Skeletal muscle satellite cell (primary cell): ENCODE data around the gene NT5DC1.

Source experiments
- H3K27me3 ChIP-seq: 2 replicates; pipeline ENCODE4 v1.7.0; 2013; ENCODE audit warnings: low read length; ENCODE audit not compliant: control insufficient read depth, insufficient read depth
- H3K36me3 ChIP-seq: 2 replicates; pipeline ENCODE4 v1.7.0; 2013; ENCODE audit warnings: mild to moderate bottlenecking, control low read depth, low read length; ENCODE audit not compliant: insufficient read depth
- H3K4me1 ChIP-seq: 2 replicates; pipeline ENCODE4 v1.7.0; 2013; ENCODE audit warnings: low read length; ENCODE audit not compliant: control insufficient read depth, insufficient read depth
- H3K4me2 ChIP-seq: 2 replicates; pipeline ENCODE4 v1.7.0; 2013; ENCODE audit warnings: mild to moderate bottlenecking, low read length
- H3K4me3 ChIP-seq: 2 replicates; pipeline ENCODE4 v1.7.0; 2013; ENCODE audit warnings: low read length
- H3K9ac ChIP-seq: 2 replicates; pipeline ENCODE4 v1.7.0; 2013; ENCODE audit warnings: mild to moderate bottlenecking, low read depth, low read length, moderate library complexity
- H3K9me3 ChIP-seq: replicated peaks from 2 replicates; pipeline ENCODE4 v1.7.0; 2013; ENCODE audit warnings: mild to moderate bottlenecking, control low read depth, low read length

Gene NT5DC1

DNA sequence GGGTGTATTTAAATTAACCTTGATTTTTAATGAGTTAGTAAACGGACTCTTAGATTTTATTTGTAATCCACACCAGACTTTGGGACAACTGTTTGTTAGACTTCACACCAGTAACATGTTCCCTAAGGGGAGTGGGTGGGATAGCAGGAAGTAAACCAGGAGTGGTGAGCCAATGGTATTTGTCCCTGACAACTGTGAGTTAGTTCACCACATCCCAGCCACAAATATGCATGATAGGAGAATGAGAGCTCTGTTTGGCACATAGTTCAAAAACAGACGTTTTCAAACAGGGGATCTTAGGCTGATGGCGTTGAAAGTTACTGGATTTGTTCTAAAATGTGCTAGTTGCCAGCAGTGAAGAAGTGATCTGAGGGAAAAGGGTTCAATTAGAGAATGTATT, 44.0 kb downstream of the NT5DC1 start:
- H3K9me3 ChIP-seq: no peaks in the 10 kb centered on the region
- no peaks in the 10 kb centered on the region for H3K36me3 ChIP-seq
- peak overlapping the region; percentile 53 for H3K4me2 ChIP-seq
- peak overlapping the region; percentile 30 for H3K9ac ChIP-seq
- H3K4me1 ChIP-seq: peaks cover 6% of the 10 kb centered on the region
- no peak overlapping the region for H3K4me3 ChIP-seq
- no peaks in the 10 kb centered on the region for H3K27me3 ChIP-seq

DNA sequence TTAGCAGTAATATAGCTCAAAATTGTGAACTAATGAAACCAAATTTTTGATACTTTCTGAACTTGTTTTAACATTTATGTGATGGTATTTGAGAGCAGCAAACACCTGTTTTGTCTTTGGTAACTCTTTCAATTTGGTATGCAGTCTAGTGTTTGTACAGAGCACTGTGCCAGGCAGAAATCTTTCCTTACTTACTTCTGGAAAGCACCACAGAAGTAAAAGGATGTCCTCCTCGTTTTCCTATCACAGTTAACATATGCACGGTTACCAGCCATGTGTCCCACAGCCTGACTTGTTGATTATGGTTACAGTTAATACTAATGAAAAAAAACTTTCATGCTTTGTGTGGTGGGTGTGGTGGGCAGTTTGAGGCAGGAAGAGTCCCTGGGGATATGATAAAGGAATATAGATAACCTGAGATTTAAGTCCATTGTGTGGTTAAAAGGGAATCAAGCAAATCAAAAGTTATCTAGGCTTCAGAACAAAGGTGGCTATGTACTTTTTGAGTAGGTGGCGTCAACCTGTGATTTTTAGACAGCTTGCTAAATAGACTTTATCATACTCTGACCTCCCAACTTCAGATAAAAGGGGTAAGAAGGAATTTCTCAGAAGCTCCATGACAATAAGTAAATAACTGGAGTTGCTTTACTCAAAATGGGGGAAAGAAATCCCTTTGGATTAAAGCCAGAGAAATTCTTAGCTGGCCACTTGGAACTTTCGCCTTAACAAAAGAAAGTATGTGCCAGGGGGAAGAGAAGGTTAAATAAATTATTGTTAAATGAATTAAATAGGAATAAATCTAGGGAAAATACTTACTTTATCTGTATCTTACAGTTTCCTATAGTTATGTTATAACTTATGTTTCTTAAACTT, 45.4 kb downstream of the NT5DC1 start:
- H3K4me1 ChIP-seq: peaks cover 6% of the 10 kb centered on the region
- no peak overlapping the region for H3K9ac ChIP-seq
- H3K9me3 ChIP-seq: no peaks in the 10 kb centered on the region
- no peak overlapping the region for H3K4me3 ChIP-seq
- H3K27me3 ChIP-seq: no peaks in the 10 kb centered on the region
- H3K36me3 ChIP-seq: no peaks in the 10 kb centered on the region
- no peak overlapping the region for H3K4me2 ChIP-seq

DNA sequence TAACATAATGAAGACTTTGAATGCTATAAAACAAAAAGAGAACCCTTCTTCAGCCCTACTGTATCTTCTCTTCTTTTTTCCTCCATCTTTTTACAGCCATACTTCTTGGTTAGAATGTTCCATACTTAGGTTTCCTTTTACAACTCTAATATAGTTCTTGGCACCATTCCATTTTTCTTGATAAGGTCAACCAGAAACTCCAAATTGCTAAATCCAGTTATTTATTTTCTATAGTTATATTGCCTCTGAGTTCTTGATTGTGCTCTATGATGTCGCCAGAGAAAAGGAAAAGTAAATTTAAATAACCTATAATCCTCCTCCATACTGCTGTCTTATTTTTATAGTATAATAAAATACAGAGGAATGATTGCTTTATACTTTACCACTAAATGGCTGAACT, 52.0 kb downstream of the NT5DC1 start:
- Histone ChIP-seq H3K4me2 (no peak overlapping the region), H3K9me3 (no peaks in the 10 kb centered on the region), H3K36me3 (no peaks in the 10 kb centered on the region), H3K9ac (no peak overlapping the region), H3K4me3 (no peak overlapping the region), H3K27me3 (no peaks in the 10 kb centered on the region), H3K4me1 (no peaks in the 10 kb centered on the region)

- no peaks in the 10 kb centered on the region for H3K9me3 ChIP-seq
- no peak overlapping the region for H3K9ac ChIP-seq
- H3K4me3 ChIP-seq: no peak overlapping the region
- no peak overlapping the region for H3K4me2 ChIP-seq
- H3K4me1 ChIP-seq: peaks cover 6% of the 10 kb centered on the region
- no peaks in the 10 kb centered on the region for H3K27me3 ChIP-seq
- H3K36me3 ChIP-seq: no peaks in the 10 kb centered on the region
Observed at GRCh38 chr6:116154887-116155286, 54.2 kb downstream of the NT5DC1 start.

DNA sequence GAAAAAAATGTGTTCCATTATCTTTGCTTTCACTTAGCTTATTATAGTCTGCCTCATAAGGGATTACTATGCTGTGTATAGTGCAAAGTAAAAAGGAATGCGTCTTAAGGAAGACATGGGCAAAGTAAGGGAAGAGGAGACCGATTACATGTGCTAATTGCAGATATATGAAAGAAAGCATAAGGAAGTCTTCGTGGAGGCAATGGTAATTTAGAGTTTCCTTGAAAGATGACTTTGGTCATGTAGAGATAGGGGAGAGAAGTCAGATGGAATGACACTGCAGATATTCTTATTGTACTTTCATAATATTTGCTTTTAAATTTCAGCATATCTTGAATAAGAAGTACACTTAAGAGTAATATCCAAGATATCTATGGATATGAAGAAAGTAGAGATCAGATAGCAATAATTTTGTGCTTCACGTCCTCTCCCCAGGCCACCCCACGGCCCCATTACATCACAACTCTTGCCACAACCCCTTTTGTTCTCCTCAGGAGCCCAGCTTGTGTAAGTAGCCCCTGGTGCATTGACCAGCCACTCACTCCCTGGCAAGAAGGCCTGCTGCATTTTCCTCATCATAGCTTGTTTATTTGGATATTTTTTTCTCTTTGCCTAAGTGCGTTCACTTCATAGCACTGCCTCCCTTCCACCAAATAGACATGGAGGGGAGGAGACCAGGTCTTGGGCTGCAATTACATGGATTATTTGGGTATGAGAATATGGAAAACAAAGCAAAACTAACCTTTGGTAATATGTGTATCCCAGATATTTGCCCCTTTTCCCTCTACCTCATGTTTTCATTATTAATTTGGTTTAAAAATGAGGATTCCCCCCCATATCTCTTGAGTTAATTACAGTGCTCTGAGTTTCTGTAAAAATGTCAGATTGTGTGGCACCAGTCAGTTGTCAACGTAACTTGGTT, 56.0 kb downstream of the NT5DC1 start:
- no peaks in the 10 kb centered on the region for H3K36me3 ChIP-seq
- peaks cover 6% of the 10 kb centered on the region for H3K4me1 ChIP-seq
- H3K9ac ChIP-seq: no peak overlapping the region
- no peaks in the 10 kb centered on the region for H3K9me3 ChIP-seq
- H3K4me3 ChIP-seq: no peak overlapping the region
- no peaks in the 10 kb centered on the region for H3K27me3 ChIP-seq
- no peak overlapping the region for H3K4me2 ChIP-seq

- Histone ChIP-seq H3K4me1 (peaks cover 6% of the 10 kb centered on the region), H3K9ac (no peak overlapping the region), H3K4me3 (no peak overlapping the region), H3K36me3 (no peaks in the 10 kb centered on the region), H3K27me3 (no peaks in the 10 kb centered on the region), H3K9me3 (no peaks in the 10 kb centered on the region), H3K4me2 (no peak overlapping the region)
Observed at GRCh38 chr6:116157391-116157790, 56.7 kb downstream of the NT5DC1 start.

- no peaks in the 10 kb centered on the region for H3K36me3 ChIP-seq
- H3K9me3 ChIP-seq: no peaks in the 10 kb centered on the region
- H3K4me1 ChIP-seq: peaks cover 6% of the 10 kb centered on the region
- peak overlapping the region; percentile 18 for H3K4me2 ChIP-seq
- no peak overlapping the region for H3K9ac ChIP-seq
- no peaks in the 10 kb centered on the region for H3K27me3 ChIP-seq
- no peak overlapping the region for H3K4me3 ChIP-seq
Observed at GRCh38 chr6:116158641-116159040, 58.0 kb downstream of the NT5DC1 start.

DNA sequence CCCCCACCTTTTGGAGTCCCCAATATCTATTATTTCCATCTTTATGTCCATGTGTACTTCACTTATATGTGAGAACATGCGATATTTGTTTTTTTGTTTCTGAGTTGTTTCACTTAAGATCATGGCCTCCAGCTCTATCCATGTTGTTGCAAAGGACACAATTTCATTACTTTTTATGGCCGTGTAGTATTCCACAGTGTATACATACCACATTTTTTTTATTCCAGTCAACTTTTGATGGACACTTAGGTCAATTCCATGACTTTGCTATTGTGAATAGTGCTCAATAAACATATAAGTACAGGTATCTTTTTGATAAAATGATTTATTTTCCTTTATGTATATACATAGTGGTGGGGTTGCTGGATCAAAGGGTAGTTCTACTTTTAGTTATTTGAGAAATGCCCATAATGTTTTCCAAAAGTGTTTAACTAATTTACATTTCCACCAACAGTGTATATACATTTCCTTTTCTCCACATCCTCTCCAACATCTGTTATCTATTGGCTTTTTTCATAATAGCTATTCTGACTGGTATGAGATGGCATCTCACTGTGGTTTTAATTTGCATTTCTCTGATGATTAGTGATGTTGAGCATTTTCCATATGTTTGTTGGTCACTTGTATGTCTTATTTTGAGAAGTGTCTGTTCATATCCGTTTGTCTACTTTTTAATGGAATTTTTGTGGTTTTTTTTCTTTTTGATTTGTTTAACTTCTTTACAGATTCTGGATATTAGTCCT, 59.3 kb downstream of the NT5DC1 start:
- Histone ChIP-seq H3K4me3 (no peak overlapping the region), H3K9me3 (no peaks in the 10 kb centered on the region), H3K27me3 (no peaks in the 10 kb centered on the region), H3K9ac (no peak overlapping the region), H3K36me3 (no peaks in the 10 kb centered on the region), H3K4me1 (peaks cover 6% of the 10 kb centered on the region), H3K4me2 (no peak overlapping the region)

GRCh38 chr6:116165596-116165995, 64.9 kb downstream of the NT5DC1 start:
- no peaks in the 10 kb centered on the region for H3K4me1 ChIP-seq
- H3K27me3 ChIP-seq: no peaks in the 10 kb centered on the region
- H3K4me2 ChIP-seq: no peak overlapping the region
- no peaks in the 10 kb centered on the region for H3K9me3 ChIP-seq
- H3K9ac ChIP-seq: no peak overlapping the region
- H3K4me3 ChIP-seq: no peak overlapping the region
- no peaks in the 10 kb centered on the region for H3K36me3 ChIP-seq

- H3K4me2 ChIP-seq: no peak overlapping the region
- no peaks in the 10 kb centered on the region for H3K36me3 ChIP-seq
- no peaks in the 10 kb centered on the region for H3K9me3 ChIP-seq
- no peak overlapping the region for H3K9ac ChIP-seq
- no peaks in the 10 kb centered on the region for H3K4me1 ChIP-seq
- H3K4me3 ChIP-seq: no peak overlapping the region
- no peaks in the 10 kb centered on the region for H3K27me3 ChIP-seq
Observed at GRCh38 chr6:116166369-116166768, 65.7 kb downstream of the NT5DC1 start.

DNA sequence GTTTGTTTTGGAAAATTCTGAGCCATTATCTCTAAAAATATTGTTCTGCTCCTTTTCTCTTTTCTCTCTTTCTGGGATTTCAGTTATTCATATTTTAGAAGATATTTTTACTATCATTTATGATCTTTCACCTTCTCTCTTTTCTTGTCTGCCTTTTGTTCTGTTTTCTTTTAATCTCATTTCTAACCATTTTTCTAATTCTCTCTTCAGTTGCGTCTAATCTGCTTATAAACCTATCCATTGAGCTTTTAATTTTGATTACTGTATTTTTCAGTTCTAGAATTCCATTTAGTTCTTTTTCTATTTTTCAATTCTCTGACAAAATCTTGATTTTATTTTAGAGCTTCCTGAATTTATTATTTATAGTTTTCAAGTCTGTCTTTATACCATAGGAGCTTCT, 67.5 kb downstream of the NT5DC1 start:
- H3K36me3 ChIP-seq: no peaks in the 10 kb centered on the region
- no peak overlapping the region for H3K4me2 ChIP-seq
- no peak overlapping the region for H3K9ac ChIP-seq
- no peaks in the 10 kb centered on the region for H3K4me1 ChIP-seq
- no peak overlapping the region for H3K4me3 ChIP-seq
- no peaks in the 10 kb centered on the region for H3K27me3 ChIP-seq
- H3K9me3 ChIP-seq: no peaks in the 10 kb centered on the region
